Trophoblast cell (in vitro differentiated cells and primary cell): ENCODE data around the gene NLRC3.

Experiments
- DNase-seq, 2 donors: peaks; one replicate each; pipeline ENCODE4 v3.0.0-alpha.2; 2016
- H2AFZ ChIP-seq: 2 replicates; pipeline ENCODE4 v1.6.1; 2013; ENCODE audit warnings: low read length, moderate library complexity, mild to moderate bottlenecking; ENCODE audit not compliant: insufficient read depth, poor library complexity
- H2AK5ac ChIP-seq: 2 replicates; pipeline ENCODE4 v1.6.1; 2013; ENCODE audit warnings: mild to moderate bottlenecking, low read length
- H2BK120ac ChIP-seq: 2 replicates; pipeline ENCODE4 v1.6.1; 2013; ENCODE audit warnings: low read length, mild to moderate bottlenecking, moderate library complexity; ENCODE audit not compliant: insufficient read depth, poor library complexity
- H2BK12ac ChIP-seq: 2 replicates; pipeline ENCODE4 v1.6.1; 2013; ENCODE audit warnings: mild to moderate bottlenecking, low read length, moderate library complexity
- H2BK5ac ChIP-seq: 2 replicates; pipeline ENCODE4 v1.6.1; 2013; ENCODE audit warnings: low read length, low read depth, moderate library complexity, mild to moderate bottlenecking; ENCODE audit not compliant: poor library complexity
- H3K14ac ChIP-seq: 2 replicates; pipeline ENCODE4 v1.6.1; 2013; ENCODE audit warnings: mild to moderate bottlenecking, low read length
- H3K18ac ChIP-seq: 2 replicates; pipeline ENCODE4 v1.6.1; 2013; ENCODE audit warnings: mild to moderate bottlenecking, low read length
- H3K23ac ChIP-seq: 2 replicates; pipeline ENCODE4 v1.6.1; 2013; ENCODE audit warnings: low read length
- H3K27ac ChIP-seq: 2 replicates; pipeline ENCODE4 v1.5.1; 2013; ENCODE audit warnings: low read depth, mild to moderate bottlenecking, inconsistent platforms, low read length, moderate library complexity
- H3K27me3 ChIP-seq: 2 replicates; pipeline ENCODE4 v1.6.1; 2013; ENCODE audit warnings: inconsistent platforms, mild to moderate bottlenecking, low read length, moderate library complexity; ENCODE audit not compliant: insufficient read depth
- H3K36me3 ChIP-seq, 2 experiments: 1 replicate in 1 of 2; 2 replicates in 1 of 2; pipeline ENCODE4 v1.6.1; 2013; ENCODE audit warnings: low read length in 2 of 2, mild to moderate bottlenecking in 2 of 2, moderate library complexity in 1 of 2; ENCODE audit not compliant: insufficient read depth in 2 of 2, control insufficient read depth in 1 of 2
- H3K4ac ChIP-seq: 2 replicates; pipeline ENCODE4 v1.6.1; 2013; ENCODE audit warnings: low read depth, mild to moderate bottlenecking, low read length, moderate library complexity
- H3K4me1 ChIP-seq, 2 experiments: 1 replicate in 1 of 2; 2 replicates in 1 of 2; pipeline ENCODE4 v1.6.1; 2013; ENCODE audit warnings: low read length in 2 of 2, mild to moderate bottlenecking in 2 of 2, moderate library complexity in 1 of 2; ENCODE audit not compliant: insufficient read depth in 2 of 2, control insufficient read depth in 1 of 2
- H3K4me2 ChIP-seq: 2 replicates; pipeline ENCODE4 v1.6.1; 2013; ENCODE audit warnings: inconsistent platforms, mild to moderate bottlenecking, low read length, moderate library complexity
- H3K4me3 ChIP-seq: 2 replicates; pipeline ENCODE4 v1.5.1; 2013; ENCODE audit warnings: mild to moderate bottlenecking, low read depth, low read length, inconsistent platforms
- H3K79me1 ChIP-seq: one replicate; pipeline ENCODE4 v1.6.1; 2013; ENCODE audit warnings: low read length
- H3K79me2 ChIP-seq: 2 replicates; pipeline ENCODE4 v1.6.1; 2013; ENCODE audit warnings: low read length, mild to moderate bottlenecking; ENCODE audit not compliant: control insufficient read depth, insufficient read depth, poor library complexity
- H3K9ac ChIP-seq: 2 replicates; pipeline ENCODE4 v1.6.1; 2013; ENCODE audit warnings: mild to moderate bottlenecking, low read length
- H3K9me3 ChIP-seq: 2 replicates; pipeline ENCODE4 v1.6.1; 2013; ENCODE audit warnings: low read depth, mild to moderate bottlenecking, control low read depth, inconsistent platforms, low read length; ENCODE audit not compliant: insufficient read depth
- H4K12ac ChIP-seq: 2 replicates; pipeline ENCODE4 v1.6.1; 2013; ENCODE audit warnings: low read depth, mild to moderate bottlenecking, low read length, moderate library complexity
- H4K8ac ChIP-seq: 2 replicates; pipeline ENCODE4 v1.6.1; 2013; ENCODE audit warnings: low read depth, mild to moderate bottlenecking, low read length, moderate library complexity
- H4K91ac ChIP-seq: one replicate; pipeline ENCODE4 v1.6.1; 2013; ENCODE audit warnings: low read depth, mild to moderate bottlenecking, low read length, moderate library complexity
- WGBS: extraction: QIAGEN DNeasy Blood & Tissue Kit; methylation state at CpG from one replicate; pipeline ENCODE4 v1.1.7; 2013; ENCODE audit warnings: missing lambda C conversion rate; ENCODE audit not compliant: insufficient read length, insufficient coverage; ENCODE audit errors: extremely low coverage; 5-methylcytosine and 5-hydroxymethylcytosine counted together

Gene NLRC3

GRCh38 chr16:3581392-3581791 lies 4.2 kb upstream of the NLRC3 start:
- H3K9me3 ChIP-seq, result no peaks in the 10 kb centered on the region
- no peak overlapping the region for H4K91ac ChIP-seq
- no peak overlapping the region for H4K12ac ChIP-seq
- H3K9ac ChIP-seq, result no peak overlapping the region
- H3K27ac ChIP-seq, result no peak overlapping the region
- no peak overlapping the region for H3K4ac ChIP-seq
- H4K8ac ChIP-seq, result no peak overlapping the region
- DNase-seq, result no peak
- H3K18ac ChIP-seq, result no peak overlapping the region
- no peak overlapping the region for H2BK12ac ChIP-seq
- no peak overlapping the region for H3K14ac ChIP-seq
- no peaks in the 10 kb centered on the region for H3K79me2 ChIP-seq
- H3K23ac ChIP-seq, result no peak overlapping the region
- H3K36me3 ChIP-seq, result peaks cover 19 to 21% of the 10 kb centered on the region in 2 experiments
- no peak overlapping the region for H3K4me2 ChIP-seq
- H3K4me3 ChIP-seq, result no peak overlapping the region
- WGBS, result no CpG with 5 or more reads among the region's 10 CpGs
- H2AK5ac ChIP-seq, result no peak overlapping the region
- no peak overlapping the region for H2BK120ac ChIP-seq
- peaks cover 0 to 3% of the 10 kb centered on the region in 2 experiments for H3K4me1 ChIP-seq
- no peaks in the 10 kb centered on the region for H3K27me3 ChIP-seq
- no peak overlapping the region for H2BK5ac ChIP-seq
- no peaks in the 10 kb centered on the region for H3K79me1 ChIP-seq
- H2AFZ ChIP-seq, result no peak overlapping the region

GRCh38 chr16:3580686-3581085 lies 3.5 kb upstream of the NLRC3 start:
- Histone ChIP-seq H3K4me3 (no peak overlapping the region), H2BK12ac (no peak overlapping the region), H2AK5ac (no peak overlapping the region), H4K12ac (no peak overlapping the region), H3K9ac (no peak overlapping the region), H3K27ac (no peak overlapping the region), H2BK120ac (no peak overlapping the region), H2AFZ (no peak overlapping the region), H3K9me3 (no peaks in the 10 kb centered on the region), H3K4ac (no peak overlapping the region), H3K14ac (no peak overlapping the region), H4K91ac (no peak overlapping the region), H3K18ac (no peak overlapping the region), H3K36me3 (peaks cover 19 to 20% of the 10 kb centered on the region in 2 experiments), H2BK5ac (no peak overlapping the region), H3K27me3 (no peaks in the 10 kb centered on the region), H4K8ac (no peak overlapping the region), H3K79me1 (no peaks in the 10 kb centered on the region), H3K23ac (no peak overlapping the region), H3K4me1 (peaks cover 0 to 3% of the 10 kb centered on the region in 2 experiments), H3K4me2 (no peak overlapping the region), H3K79me2 (no peaks in the 10 kb centered on the region)
- WGBS, result no CpG with 5 or more reads among the region's 8 CpGs
- DNase-seq, result no peak

- H3K9me3 ChIP-seq, result no peaks in the 10 kb centered on the region
- DNase-seq, result no peak
- H3K4ac ChIP-seq, result no peak overlapping the region
- H3K79me1 ChIP-seq, result no peaks in the 10 kb centered on the region
- no peak overlapping the region for H3K14ac ChIP-seq
- no peak overlapping the region for H3K4me3 ChIP-seq
- no peak overlapping the region for H2AFZ ChIP-seq
- H2BK120ac ChIP-seq, result no peak overlapping the region
- peaks cover 19% of the 10 kb centered on the region in 2 experiments for H3K36me3 ChIP-seq
- no peak overlapping the region for H2BK5ac ChIP-seq
- no peaks in the 10 kb centered on the region for H3K27me3 ChIP-seq
- H3K79me2 ChIP-seq, result no peaks in the 10 kb centered on the region
- H2AK5ac ChIP-seq, result no peak overlapping the region
- H4K8ac ChIP-seq, result no peak overlapping the region
- H3K4me1 ChIP-seq, result peaks cover 0 to 3% of the 10 kb centered on the region in 2 experiments
- no peak overlapping the region for H4K91ac ChIP-seq
- no peak overlapping the region for H3K27ac ChIP-seq
- H3K4me2 ChIP-seq, result no peak overlapping the region
- H2BK12ac ChIP-seq, result no peak overlapping the region
- H3K9ac ChIP-seq, result no peak overlapping the region
- H4K12ac ChIP-seq, result no peak overlapping the region
- H3K23ac ChIP-seq, result no peak overlapping the region
- no CpG with 5 or more reads among the region's 11 CpGs for WGBS
- no peak overlapping the region for H3K18ac ChIP-seq
Observed at GRCh38 chr16:3580251-3580651, 3.0 kb upstream of the NLRC3 start.

GRCh38 chr16:3579776-3580175 lies 2.6 kb upstream of the NLRC3 start:
- Histone ChIP-seq H2AFZ (no peak overlapping the region), H2AK5ac (no peak overlapping the region), H2BK120ac (no peak overlapping the region), H2BK5ac (no peak overlapping the region), H3K4me1 (peaks cover 0 to 3% of the 10 kb centered on the region in 2 experiments), H3K36me3 (peaks cover 19% of the 10 kb centered on the region in 2 experiments), H4K12ac (no peak overlapping the region), H3K27ac (no peak overlapping the region), H3K9ac (no peak overlapping the region), H3K79me2 (no peaks in the 10 kb centered on the region), H3K27me3 (no peaks in the 10 kb centered on the region), H3K4me3 (no peak overlapping the region), H3K18ac (no peak overlapping the region), H4K91ac (no peak overlapping the region), H3K23ac (no peak overlapping the region), H3K79me1 (no peaks in the 10 kb centered on the region), H3K4me2 (no peak overlapping the region), H3K14ac (no peak overlapping the region), H3K9me3 (no peaks in the 10 kb centered on the region), H3K4ac (no peak overlapping the region), H4K8ac (no peak overlapping the region), H2BK12ac (no peak overlapping the region)
- DNase-seq, result no peak
- WGBS, result no CpG with 5 or more reads among the region's 7 CpGs
